GM19324 (cell line): Measurements from ENCODE around the gene SLC6A18.
"Not testable (repeated sequence)": the region's sequence is repeated elsewhere in the genome, so short reads cannot be mapped to it uniquely, and the experiment has no call there.

Experiments used
- ATAC-seq: cut with Tn5 transposase; IDR thresholded peaks from one replicate; pipeline ENCODE4 v1.9.1; 2021; ENCODE audit warnings: mild to moderate bottlenecking, moderate library complexity; ENCODE audit not compliant: unreplicated experiment, low FRiP score

SLC6A18 gene

DNA sequence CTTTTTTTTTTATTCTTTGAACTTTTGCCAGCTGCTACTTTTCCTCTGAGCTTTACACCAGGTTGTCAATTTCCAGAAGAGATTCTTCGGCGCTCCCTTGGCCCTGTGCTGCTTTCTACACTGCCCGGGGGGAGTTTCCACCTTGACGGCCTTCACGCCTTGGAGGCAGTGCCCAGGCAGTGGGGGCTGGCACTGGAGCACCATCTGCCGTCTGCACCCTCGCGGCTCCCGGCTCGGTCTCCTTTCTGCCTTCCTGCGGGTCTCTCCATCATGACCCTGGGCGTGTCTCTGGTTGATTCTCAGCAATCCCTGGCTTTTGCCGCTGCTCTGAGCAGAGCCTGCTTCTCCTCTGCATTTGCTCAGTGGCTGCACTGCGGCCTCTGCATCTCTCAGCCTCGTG lies 2.9 kb downstream of the SLC6A18 start:
- ATAC-seq, result no peak

DNA sequence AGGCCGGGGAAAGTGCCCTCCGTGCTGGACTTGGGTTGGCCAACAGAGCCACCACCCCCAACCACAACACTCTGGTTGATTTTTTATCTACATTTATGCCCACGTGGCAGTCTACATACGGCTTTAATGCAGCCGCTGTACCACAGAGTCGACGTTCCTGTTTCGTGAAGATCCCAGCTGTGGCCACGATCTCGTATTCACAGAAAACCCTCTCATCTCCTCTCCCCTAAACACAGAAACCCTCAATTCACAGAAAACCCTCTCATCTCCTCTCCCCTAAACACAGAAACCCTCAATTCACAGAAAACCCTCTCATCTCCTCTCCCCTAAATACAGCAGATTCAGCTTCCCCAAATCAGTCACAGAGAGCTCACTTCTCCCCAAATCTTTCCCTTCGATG lies 3.8 kb downstream of the SLC6A18 start:
- not testable (repeated sequence) for ATAC-seq

GRCh38 chr5:1229822-1230221 lies 4.6 kb downstream of the SLC6A18 start:
- ATAC-seq, result no peak

GRCh38 chr5:1230551-1230950 lies 5.4 kb downstream of the SLC6A18 start:
- ATAC-seq, result no peak

- no peak for ATAC-seq
These were observed 6.2 kb downstream of the SLC6A18 start for GRCh38 chr5:1231354-1231905.

DNA sequence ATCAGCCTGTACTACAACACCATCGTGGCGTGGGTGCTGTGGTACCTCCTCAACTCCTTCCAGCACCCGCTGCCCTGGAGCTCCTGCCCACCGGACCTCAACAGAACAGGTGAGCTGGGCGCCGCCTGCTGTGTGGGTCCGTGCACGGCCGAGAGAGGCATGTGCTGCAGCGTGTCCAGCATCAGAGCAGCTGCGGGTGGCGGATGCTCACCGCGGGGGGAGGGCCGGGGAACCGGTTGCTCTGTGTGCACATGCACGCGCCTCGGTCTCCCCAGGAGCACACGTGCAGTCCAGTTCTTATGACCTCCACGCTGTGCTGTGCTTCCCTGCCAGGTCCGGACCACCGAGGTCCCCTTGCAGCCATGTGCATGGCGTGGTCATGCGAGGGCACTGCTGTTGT lies 7.6 kb downstream of the SLC6A18 start:
- no peak for ATAC-seq

DNA sequence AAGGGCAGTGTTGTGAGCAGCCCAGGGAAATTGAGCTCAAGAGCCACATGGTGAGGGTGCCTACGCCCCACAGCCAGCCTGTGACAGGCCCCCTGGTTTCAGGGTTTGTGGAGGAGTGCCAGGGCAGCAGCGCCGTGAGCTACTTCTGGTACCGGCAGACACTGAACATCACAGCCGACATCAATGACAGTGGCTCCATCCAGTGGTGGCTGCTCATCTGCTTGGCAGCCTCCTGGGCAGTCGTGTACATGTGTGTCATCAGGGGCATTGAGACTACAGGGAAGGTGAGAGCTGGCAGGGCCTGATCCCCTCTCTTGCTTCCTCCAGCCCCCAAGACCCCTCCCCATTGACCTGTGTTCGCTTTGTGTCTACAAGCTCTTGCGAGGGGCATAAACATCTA lies 10.2 kb downstream of the SLC6A18 start:
- no peak for ATAC-seq

GRCh38 chr5:1235838-1236237 lies 10.7 kb downstream of the SLC6A18 start:
- ATAC-seq, result no peak

- ATAC-seq, result no peak
These were observed 14.5 kb downstream of the SLC6A18 start for GRCh38 chr5:1239505-1240251.

- ATAC-seq, result no peak
These were observed 15.5 kb downstream of the SLC6A18 start for GRCh38 chr5:1240496-1241260.

- ATAC-seq, result no peak
These were observed 16.4 kb downstream of the SLC6A18 start for GRCh38 chr5:1241509-1242080.

- ATAC-seq, result no peak
These were observed 17.7 kb downstream of the SLC6A18 start for GRCh38 chr5:1242733-1243486.

GRCh38 chr5:1243487-1244130 lies 18.4 kb downstream of the SLC6A18 start:
- no peak for ATAC-seq

GRCh38 chr5:1244255-1244654 lies 19.1 kb downstream of the SLC6A18 start:
- no peak for ATAC-seq

DNA sequence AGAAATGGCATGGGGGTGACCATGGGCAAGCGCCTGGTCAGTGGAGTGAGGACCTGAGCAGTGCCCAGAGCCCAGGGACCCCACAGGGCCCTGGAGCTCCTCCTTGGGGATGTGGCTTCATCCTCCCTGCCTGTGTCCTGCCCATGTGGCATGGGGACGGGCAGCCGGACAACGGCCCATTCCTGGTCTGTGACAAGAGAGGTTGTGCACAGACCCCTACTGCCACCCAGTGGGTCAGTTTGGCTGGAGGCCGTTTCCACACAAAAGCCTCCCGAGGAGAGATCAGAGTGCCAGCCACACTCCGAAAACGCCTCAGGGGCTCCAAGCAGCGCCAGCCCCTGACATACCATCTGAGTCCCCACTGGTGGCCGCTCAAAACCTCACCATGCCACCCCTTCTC lies 19.8 kb downstream of the SLC6A18 start:
- no peak for ATAC-seq

DNA sequence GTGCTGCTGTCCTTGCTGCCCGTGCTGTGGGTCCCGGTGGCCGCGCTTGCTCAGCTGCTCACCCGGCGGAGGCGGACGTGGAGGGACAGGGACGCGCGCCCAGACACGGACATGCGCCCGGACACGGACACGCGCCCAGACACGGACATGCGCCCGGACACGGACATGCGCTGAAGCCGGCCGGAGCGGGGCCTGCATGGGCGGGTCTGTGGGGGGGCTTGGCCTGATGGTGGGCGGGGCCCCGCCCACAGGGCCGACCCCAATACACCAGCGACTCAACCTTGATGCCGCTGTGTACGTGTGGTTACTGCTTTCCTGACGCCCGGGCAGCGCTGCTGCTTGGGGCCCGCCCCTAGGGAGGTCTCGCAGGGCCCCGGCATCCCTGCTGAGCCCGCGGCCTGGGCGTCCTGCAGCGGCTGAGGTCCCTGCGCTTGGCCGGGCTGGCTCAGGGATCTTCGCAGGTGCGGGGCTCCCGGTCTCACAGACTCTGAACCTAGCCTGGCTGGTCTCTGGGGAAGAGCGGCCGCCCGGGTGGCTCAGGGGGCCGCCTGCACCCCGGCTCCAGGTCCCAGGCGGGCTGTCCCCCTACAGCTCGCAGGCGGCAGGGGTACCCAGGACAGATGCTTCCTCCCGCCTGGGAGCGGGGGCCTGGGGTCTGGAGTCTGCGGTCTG lies 20.9 kb downstream of the SLC6A18 start:
- no peak for ATAC-seq

GRCh38 chr5:1246711-1247431 lies 21.7 kb downstream of the SLC6A18 start:
- ATAC-seq, result no peak

DNA sequence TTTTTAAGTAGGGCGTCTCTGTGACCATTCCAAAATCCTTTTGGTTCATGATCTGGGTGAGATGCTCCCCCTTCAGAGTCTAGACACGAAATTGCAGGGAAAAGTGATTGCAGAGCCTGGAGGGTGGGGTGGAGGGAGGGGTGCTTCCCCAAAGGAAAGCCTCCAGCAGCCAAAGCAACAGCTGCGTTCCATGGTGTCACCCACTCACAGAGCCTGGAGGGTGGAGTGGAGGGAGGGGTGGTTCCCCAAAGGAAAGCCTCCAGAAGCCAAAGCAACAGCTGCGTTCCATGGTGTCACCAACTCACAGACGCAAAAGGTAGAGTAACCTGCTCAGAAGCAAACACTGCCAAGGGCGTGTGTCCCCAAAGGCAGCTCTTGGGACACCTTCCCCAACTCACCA lies 22.6 kb downstream of the SLC6A18 start:
- ATAC-seq, result no peak
